IPS DF 19.7 (cell line): ENCODE results near the gene UBE3C.
"Not testable (repeated sequence)": the region's sequence is repeated elsewhere in the genome, so short reads cannot be mapped to it uniquely, and the experiment has no call there.

ENCODE experiments used
- DNase-seq: peaks from one replicate; pipeline ENCODE4 v3.0.0-alpha.2; 2013; ENCODE audit warnings: low read depth, low spot score

The UBE3C gene

DNA sequence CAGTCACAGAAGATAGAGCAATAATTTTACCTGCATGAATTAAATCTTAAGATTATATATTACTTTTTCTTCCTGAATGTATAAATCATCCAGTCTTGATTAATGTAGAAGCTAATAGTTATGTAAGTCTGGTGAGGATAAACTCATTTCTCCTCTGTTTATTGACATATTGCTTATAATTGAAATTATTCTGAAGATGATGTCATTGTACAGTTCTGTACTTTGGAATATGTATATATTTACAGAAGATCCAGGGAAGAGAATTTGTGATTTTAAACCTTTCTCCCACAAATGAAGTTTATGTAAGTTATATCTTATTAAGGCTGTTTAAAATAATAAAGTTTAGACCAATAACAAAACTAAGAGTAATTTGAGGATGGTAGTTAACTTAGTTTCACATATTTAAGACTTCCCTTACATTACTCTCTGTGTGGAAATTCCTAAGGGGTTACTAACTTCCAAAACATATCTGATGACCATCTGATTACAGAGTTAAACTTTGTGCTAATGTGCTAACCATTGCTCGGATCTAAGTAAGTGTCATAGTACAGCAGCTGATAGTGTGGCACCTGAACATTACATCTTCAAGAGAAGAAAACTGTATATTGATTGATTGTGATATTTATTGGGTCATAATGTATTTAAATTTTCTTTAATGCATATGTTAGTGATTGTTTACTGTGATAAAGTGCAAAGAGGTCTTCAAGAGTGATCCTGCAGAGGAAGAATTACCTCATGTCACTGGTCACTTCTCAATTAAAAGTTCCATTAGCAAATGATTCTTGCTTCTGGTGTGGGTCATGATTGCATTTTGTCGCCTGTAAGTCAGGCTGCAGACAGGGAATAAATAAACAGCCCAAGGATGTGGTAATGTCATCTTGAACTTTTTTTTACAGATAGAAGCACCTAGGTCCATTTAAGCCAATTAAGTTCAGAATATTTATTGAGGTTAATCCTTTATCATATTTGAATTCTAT, 96.9 kb downstream of the UBE3C start:
- DNase-seq: no peak

GRCh38 chr7:157238087-157238486, 99.4 kb downstream of the UBE3C start:
- peak; percentile 12 for DNase-seq

- DNase-seq: no peak
These were observed 101.0 kb downstream of the UBE3C start for GRCh38 chr7:157239571-157240270.

DNA sequence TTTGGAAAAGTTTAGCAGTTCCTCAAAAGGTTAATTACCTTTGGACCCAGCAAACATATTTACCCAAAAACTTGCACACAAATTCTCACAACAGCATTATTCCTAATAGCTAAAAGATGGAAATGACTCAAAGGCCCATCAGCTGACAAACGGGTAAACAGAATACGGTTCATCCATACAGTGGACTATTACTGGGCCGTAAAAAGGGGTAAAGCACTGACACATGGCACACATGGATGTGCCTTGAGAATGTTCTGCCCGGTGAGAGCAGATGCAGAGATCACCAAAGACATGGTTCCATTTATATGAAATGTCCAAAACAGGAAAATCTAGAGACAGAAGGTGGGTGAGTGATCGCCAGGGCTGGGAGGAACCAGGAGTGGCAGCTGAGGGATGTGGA, 102.9 kb downstream of the UBE3C start:
- DNase-seq: no peak

DNA sequence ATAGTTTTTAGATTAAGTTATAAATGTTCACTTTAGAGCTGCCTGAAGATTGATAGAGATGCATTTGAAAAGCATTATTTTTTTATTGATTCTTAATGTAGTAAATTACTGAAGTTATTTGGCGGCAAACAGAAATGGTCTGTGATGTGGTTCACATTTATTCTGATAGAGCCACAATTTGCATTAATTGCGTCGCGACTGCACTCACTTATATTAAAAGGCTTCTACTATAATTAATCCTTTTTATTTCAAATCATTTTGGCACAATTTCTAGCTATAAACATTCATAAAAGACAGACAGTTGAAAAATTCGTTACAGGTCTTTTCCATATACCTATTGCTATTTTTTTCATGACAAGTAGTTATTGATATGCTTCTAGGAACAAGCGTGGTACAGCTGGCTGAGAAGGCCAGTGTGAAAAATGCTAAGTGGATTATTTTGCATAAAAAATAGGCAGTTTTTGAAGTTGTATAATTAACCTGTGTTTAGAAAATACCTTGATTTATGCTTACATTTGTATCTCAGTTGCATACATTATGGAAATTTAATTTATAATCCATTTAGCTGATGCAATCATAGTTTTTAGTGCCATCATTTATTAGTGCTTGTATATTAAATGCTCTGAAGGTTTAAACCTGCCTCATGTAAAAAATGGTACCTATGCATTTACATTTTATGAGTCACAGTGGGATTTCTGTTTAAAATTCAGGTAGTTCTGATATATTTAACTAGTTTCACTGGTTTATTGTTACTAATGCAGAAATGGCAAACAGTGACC, 106.0 kb downstream of the UBE3C start:
- DNase-seq: no peak

GRCh38 chr7:157246052-157246451, 107.3 kb downstream of the UBE3C start:
- no peak for DNase-seq

DNA sequence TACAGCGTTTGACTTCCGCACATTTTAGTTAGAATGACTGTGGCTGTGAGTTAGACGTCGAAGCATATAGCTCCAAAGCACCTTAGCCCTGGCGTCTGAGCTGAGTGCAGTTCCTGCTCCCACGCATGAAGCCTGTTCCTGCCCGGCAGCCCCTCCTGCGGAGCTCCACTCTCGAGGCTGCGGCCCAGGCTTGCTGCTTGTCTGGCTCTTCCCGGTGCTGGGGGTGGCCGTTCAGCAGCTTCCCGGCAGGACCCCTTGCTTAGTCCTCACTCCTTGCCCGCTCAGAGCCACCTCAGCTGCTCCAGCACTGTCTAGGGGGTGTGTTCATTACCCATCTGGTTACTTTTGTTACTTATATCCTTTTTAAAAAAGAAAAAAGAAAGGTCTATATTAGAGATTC, 109.9 kb downstream of the UBE3C start:
- no peak for DNase-seq

GRCh38 chr7:157250605-157251228, 112.0 kb downstream of the UBE3C start:
- no peak for DNase-seq

DNA sequence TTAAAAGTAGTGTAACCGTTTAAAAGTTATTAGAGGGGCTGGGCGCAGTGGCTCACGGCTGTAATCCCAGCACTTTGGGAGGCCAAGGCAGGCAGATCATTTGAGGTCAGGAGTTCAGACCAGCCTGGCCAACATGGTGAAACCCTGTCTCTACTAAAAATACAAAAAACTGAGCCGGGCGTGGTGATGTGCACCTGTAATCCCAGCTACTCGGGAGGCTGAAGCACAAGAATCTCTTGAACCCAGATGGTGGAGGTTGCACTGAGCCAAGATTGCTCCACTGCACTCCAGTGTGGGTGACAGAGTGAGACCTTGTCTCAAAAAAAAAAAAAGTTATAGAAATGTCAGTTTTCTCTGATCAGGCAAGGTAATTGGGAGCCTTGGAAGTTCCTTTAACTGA, 113.1 kb downstream of the UBE3C start:
- DNase-seq: not testable (repeated sequence)

GRCh38 chr7:157253850-157254249, 115.1 kb downstream of the UBE3C start:
- DNase-seq: no peak

- DNase-seq: not testable (repeated sequence)
These were observed 116.1 kb downstream of the UBE3C start for GRCh38 chr7:157254781-157255180.

GRCh38 chr7:157255201-157255606, 116.5 kb downstream of the UBE3C start:
- DNase-seq: no peak

- no peak for DNase-seq
These were observed 124.4 kb downstream of the UBE3C start for GRCh38 chr7:157263156-157263555.

DNA sequence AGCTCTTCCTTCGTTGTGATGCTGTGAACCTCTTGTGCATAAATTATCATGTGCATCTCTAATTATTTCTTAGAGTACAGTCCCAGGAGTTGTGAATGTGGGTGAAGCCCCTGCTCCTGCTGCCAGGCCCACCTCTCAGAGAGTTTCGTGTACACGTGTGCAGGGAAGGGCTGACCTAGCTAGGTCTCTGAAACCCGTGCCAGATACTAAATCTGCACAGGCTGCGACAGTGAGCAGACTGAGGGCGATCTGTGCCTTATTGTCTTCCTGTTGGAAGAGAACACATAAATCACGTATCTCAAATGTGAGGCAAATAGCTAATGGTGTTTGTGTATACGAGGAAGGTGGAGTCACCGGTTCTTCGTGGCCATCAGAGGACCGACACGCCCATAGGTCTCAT, 126.3 kb downstream of the UBE3C start:
- no peak for DNase-seq

DNA sequence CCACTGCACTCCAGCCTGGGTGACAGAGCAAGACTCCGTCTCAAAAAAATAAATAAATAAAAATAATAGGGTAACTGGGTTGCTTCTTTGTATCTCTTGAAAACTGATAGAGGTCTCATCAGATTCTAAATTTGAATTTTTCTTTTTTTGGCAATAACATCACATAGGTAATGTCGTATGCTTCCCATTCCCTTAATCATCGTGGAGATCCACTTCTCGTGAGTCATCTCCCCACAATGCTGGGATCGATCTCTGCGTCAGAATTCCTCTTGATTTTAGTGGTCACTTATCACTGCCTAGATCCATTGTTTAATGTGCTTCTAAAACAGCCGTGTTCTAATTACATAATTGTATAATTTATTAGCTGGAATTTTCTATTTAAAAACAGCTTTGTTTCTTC, 127.5 kb downstream of the UBE3C start:
- DNase-seq: no peak

DNA sequence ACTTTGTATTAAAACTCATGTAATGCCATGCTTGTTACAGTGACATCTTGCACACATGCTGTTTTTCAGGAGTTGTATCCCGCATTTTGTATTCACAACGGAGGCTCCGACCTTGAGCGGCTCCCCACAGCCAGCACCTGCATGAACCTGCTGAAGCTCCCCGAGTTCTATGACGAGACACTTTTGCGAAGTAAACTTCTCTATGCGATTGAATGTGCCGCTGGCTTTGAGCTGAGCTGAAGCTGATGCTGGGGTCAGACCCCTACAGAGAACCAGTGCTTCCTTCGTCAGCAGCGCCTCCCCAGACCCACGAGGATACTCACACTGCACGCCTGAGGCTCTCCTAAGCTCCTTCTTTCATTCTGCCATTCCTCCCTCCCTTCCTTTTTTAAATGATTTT, 128.8 kb downstream of the UBE3C start:
- no peak for DNase-seq

DNA sequence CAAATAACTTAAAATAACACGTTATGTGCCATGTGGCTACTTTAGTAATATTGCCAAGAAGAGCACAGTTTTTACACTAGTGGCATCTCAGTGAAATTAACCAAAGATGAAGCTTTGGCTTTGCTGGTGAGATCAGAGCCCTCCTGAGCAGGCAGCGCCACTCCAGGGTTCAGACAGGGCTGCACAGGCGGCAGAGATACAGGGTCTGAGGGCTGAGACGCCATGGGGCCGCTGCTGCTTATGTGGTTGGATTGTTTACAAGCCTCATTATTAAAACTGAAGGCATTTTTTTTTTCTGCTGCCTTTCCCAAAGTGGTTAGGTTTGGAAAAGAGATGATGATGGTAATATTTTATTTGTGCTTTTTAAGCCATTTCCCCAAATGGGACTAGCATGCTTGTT, 129.2 kb downstream of the UBE3C start:
- no peak for DNase-seq

DNA sequence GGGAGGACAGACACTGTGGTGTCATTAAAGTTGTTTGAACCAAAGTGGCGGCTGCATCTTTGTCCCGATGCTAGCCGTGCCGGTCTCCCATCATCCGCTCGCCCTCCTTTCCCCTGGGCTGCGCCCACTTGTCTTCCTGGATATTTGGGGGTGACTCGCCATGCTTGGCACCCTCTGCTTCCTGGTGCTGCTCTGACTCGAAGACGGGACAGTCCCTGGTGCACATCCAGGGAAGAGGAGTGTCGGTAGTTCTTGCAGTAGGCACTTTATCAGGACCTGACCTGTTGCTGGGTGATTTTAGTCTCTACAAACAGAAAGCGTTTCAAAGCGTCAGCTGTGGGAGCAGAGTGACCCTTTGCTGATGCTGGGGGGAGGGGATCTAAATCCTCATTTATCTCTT, 129.8 kb downstream of the UBE3C start:
- no peak for DNase-seq

- no peak for DNase-seq
These were observed 130.8 kb downstream of the UBE3C start for GRCh38 chr7:157269341-157270059.

GRCh38 chr7:157270060-157270444, 131.3 kb downstream of the UBE3C start:
- DNase-seq: no peak
